Tibial nerve (tissue), 4 donors: ENCODE results near the gene CCL25.

Experiments
- CTCF ChIP-seq, 5 experiments: fragments of 200-600 bp in 3 of 5; fragments of 450-650 bp in 2 of 5; sonication (generic) in 3 of 5; IDR thresholded peaks; one replicate each; pipeline ENCODE4 v1.5.1; 2016 to 2019; ENCODE audit warnings: antibody characterized with exemption in 5 of 5, mild to moderate bottlenecking in 3 of 5, moderate library complexity in 2 of 5
- EP300 ChIP-seq, 2 donors: sonication (generic); formaldehyde crosslinking; IDR thresholded peaks; one replicate each; pipeline ENCODE4 v1.6.1; 2017; ENCODE audit warnings: antibody characterized with exemption in 2 of 2, mild to moderate bottlenecking in 1 of 2
- POLR2A ChIP-seq, 2 donors: fragments of 450-650 bp; IDR thresholded peaks; one replicate each; pipeline ENCODE4 v1.6.1; 2017; ENCODE audit warnings: antibody characterized with exemption in 2 of 2, mild to moderate bottlenecking in 2 of 2, moderate library complexity in 2 of 2

- TF ChIP-seq CTCF (IDR thresholded peaks at IDR 0.05) = no peak
- no peak for TF ChIP-seq POLR2A (IDR thresholded peaks at IDR 0.05)
- TF ChIP-seq EP300 (IDR thresholded peaks at IDR 0.05) = no peak
Measured at GRCh38 chr19:8039231-8039630, 13.3 kb upstream of the CCL25 start.
